HEK293T (cell line): ENCODE measurements around the gene ADAMTS12.

Experiments
- CTCF ChIA-PET: fragments of 350-600 bp; formaldehyde crosslinking; extraction: SDS; loops from one replicate; lab custom pipeline; 2021; ENCODE audit warnings: antibody characterized with exemption, inconsistent platforms; lab: Yijun Ruan, JAX
- POLR2A ChIA-PET: fragments of 350-600 bp; formaldehyde crosslinking; extraction: SDS; loops from one replicate; lab custom pipeline; 2020; ENCODE audit warnings: antibody characterized with exemption, inconsistent platforms; lab: Yijun Ruan, JAX
- DNase-seq: peaks from one replicate; pipeline ENCODE4 v3.0.0; 2012; ENCODE audit warnings: mixed read lengths; ENCODE audit errors: extremely low spot score
- ARNT ChIP-seq: fragments of 450-650 bp; IDR thresholded peaks from 2 replicates; pipeline ENCODE4 v1.6.1; 2017; ENCODE audit warnings: mild to moderate bottlenecking
- BHLHE40 ChIP-seq: fragments of 450-650 bp; IDR thresholded peaks from 2 replicates; pipeline ENCODE4 v1.6.1; 2016; ENCODE audit warnings: mild to moderate bottlenecking, moderate library complexity, borderline replicate concordance
- CTBP1 ChIP-seq: fragments of 450-650 bp; IDR thresholded peaks from 2 replicates; pipeline ENCODE4 v1.6.1; 2016; ENCODE audit warnings: borderline replicate concordance
- ELF4 ChIP-seq: fragments of 450-650 bp; IDR thresholded peaks from 2 replicates; pipeline ENCODE4 v1.6.1; 2017; ENCODE audit warnings: antibody characterized with exemption
- FOXA1 ChIP-seq: fragments of 450-650 bp; IDR thresholded peaks from 2 replicates; pipeline ENCODE4 v1.6.1; 2016; ENCODE audit warnings: mild to moderate bottlenecking
- FOXK2 ChIP-seq: fragments of 450-650 bp; IDR thresholded peaks from 2 replicates; pipeline ENCODE4 v1.6.1; 2016; ENCODE audit warnings: mild to moderate bottlenecking
- FOXM1 ChIP-seq: fragments of 450-650 bp; IDR thresholded peaks from 2 replicates; pipeline ENCODE4 v1.6.1; 2017; ENCODE audit warnings: mild to moderate bottlenecking, borderline replicate concordance
- HDGF ChIP-seq: fragments of 450-650 bp; IDR thresholded peaks from 2 replicates; pipeline ENCODE4 v1.6.1; 2017; ENCODE audit warnings: antibody characterized with exemption, borderline replicate concordance
- L3MBTL2 ChIP-seq: fragments of 450-650 bp; conservative IDR thresholded peaks from 2 replicates; pipeline ENCODE4 v1.6.1; 2016; ENCODE audit warnings: mild to moderate bottlenecking
- LEF1 ChIP-seq: fragments of 450-650 bp; IDR thresholded peaks from 2 replicates; pipeline ENCODE4 v1.6.1; 2017; ENCODE audit warnings: mild to moderate bottlenecking, borderline replicate concordance
- NFRKB ChIP-seq: fragments of 450-650 bp; IDR thresholded peaks from 2 replicates; pipeline ENCODE4 v1.6.1; 2016; ENCODE audit warnings: mild to moderate bottlenecking, moderate library complexity
- PKNOX1 ChIP-seq: fragments of 450-650 bp; IDR thresholded peaks from 2 replicates; pipeline ENCODE4 v1.6.1; 2016
- SP1 ChIP-seq: fragments of 450-650 bp; IDR thresholded peaks from 2 replicates; pipeline ENCODE4 v1.6.1; 2017
- SUZ12 ChIP-seq: fragments of 450-650 bp; IDR thresholded peaks from 2 replicates; pipeline ENCODE4 v1.6.1; 2016; ENCODE audit warnings: mild to moderate bottlenecking
- TARDBP ChIP-seq: fragments of 450-650 bp; IDR thresholded peaks from 2 replicates; pipeline ENCODE4 v1.6.1; 2016
- ZNF384 ChIP-seq: fragments of 450-650 bp; IDR thresholded peaks from 2 replicates; pipeline ENCODE4 v1.6.1; 2016

ADAMTS12 gene

DNA sequence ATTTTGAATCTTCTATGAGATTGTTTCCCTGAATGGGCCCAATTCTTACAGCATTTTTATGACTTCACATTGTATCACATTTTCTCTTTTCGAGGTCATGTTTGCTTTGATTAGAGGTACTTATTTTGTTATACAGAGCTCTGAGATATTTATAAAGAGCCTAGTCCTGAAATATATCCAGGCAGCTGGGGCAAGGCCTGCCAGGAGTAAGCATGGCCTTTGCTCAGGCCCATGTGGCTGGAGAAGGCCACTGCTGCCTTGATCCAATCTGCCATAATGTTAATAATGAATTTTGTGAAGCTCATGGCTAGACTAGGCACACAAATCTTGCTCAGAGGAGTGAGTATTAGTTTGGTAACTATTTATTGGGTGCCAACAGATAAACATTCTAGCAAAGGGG lies 355.0 kb downstream of the ADAMTS12 start:
- TF ChIP-seq SP1 = no peak
- no peak for TF ChIP-seq ELF4
- no peak for TF ChIP-seq L3MBTL2
- TF ChIP-seq PKNOX1 = no peak
- no peak for TF ChIP-seq CTBP1
- no peak for TF ChIP-seq BHLHE40
- TF ChIP-seq SUZ12 = no peak
- TF ChIP-seq FOXA1 = no peak
- TF ChIP-seq FOXM1 = no peak
- TF ChIP-seq NFRKB = no peak
- TF ChIP-seq ARNT = no peak
- TF ChIP-seq LEF1 = no peak
- no peak for TF ChIP-seq HDGF
- TF ChIP-seq ZNF384 = no peak
- TF ChIP-seq FOXK2 = no peak
- CTCF ChIA-PET = interaction anchor here (0.6 kb wide), 1 partner anchor 59 kb away, joined by 5 read pairs; no protein-coding TSS in a partner anchor
- DNase-seq = no peak
- POLR2A ChIA-PET = no interaction called here

DNA sequence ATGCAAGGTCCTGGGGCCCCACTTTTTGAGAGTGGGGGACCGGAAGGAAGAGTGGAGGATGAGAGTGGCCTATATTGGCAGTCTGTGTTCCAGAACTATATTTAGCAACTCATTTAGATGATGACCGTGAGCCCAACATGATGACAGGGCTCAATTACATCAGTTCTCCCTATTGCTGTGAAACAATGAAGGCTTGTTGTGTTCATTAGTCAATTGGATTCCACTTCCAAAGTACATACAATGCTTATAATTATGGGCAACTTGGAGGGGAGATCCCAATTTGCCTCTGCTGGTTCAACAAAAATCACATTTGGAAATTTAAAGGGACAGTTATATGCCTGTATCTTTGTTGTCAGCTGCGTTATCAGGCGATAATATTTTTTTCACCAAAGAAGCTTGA lies 360.0 kb downstream of the ADAMTS12 start:
- TF ChIP-seq ZNF384 (no peak), FOXK2 (no peak), L3MBTL2 (no peak)
- ChIA-PET CTCF (no interaction called here), POLR2A (no interaction called here)
- DNase-seq = no peak

GRCh38 chr5:33531037-33531298 lies 360.8 kb downstream of the ADAMTS12 start:
- ChIA-PET CTCF (no interaction called here), POLR2A (no interaction called here)
- no peak for TF ChIP-seq ZNF384
- DNase-seq = no peak

DNA sequence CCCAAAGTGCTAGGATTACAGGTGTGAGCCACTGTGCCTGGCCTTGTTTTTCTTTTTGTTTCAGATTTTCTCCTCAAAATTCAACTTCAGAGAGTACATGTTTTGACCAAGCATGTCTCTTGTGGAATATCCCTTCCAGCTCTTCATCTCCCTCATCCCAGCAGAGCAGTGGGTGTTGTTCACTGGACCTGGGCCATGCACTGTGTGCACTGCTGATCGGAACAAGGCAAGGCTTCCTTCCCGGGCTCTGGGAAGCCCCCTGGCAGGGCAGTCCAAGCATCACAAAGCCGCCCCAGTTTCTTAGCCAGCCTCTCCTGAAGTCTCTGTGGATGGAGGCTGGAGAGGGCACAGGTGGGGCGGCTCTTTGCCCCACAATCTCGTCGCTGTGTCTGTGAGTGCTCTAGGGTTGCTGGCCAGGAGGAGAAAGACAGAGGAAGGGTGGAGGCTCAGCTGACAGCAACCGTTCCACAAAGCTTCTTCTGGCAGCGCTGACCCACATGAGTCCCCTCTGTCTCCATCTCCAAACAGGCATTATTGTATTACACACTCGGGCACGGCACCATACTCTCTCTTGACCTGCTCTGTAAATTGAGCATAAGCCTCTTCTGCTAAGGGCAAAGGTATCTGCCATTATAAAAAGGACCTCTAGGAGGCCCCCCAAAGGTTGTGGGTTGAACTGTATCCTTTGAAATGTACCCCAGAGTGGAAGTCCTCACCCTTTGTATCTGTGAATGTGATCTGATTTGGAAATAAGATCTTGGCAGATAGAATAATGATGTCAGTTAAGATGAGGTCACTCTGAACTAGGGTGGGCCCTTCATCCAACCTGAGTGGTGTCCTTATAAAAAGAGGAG lies 361.4 kb downstream of the ADAMTS12 start:
- TF ChIP-seq SP1 (no peak), CTBP1 (no peak), NFRKB (no peak), FOXM1 (no peak), FOXA1 (no peak), SUZ12 (no peak), ZNF384 (no peak), BHLHE40 (no peak), ELF4 (no peak), L3MBTL2 (no peak), ARNT (no peak), HDGF (no peak), FOXK2 (no peak), PKNOX1 (no peak)
- DNase-seq = no peak
- ChIA-PET POLR2A (no interaction called here), CTCF (no interaction called here)

DNA sequence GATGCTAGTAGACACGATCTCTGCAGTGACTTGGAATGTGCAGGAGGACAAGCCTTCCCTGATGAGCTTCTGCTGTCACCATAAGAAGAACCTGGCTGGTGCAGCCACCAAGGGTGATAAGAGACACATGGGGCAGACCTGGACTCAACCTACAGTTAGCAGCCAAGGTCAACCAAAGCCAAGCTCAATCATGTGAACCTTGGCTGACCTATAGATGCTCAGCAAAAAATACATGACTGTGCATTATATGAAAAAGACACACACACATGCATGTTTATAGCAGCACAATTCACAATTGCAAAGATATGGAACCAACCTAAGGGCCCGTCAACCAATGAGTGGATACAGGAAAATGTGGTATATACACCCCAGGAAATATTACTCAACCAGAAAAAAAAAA lies 364.1 kb downstream of the ADAMTS12 start:
- TF ChIP-seq ELF4 (no peak), CTBP1 (no peak), L3MBTL2 (no peak), TARDBP (no peak), NFRKB (no peak), SUZ12 (no peak), BHLHE40 (no peak), FOXA1 (no peak)
- DNase-seq = no peak
- ChIA-PET CTCF (no interaction called here), POLR2A (no interaction called here)

DNA sequence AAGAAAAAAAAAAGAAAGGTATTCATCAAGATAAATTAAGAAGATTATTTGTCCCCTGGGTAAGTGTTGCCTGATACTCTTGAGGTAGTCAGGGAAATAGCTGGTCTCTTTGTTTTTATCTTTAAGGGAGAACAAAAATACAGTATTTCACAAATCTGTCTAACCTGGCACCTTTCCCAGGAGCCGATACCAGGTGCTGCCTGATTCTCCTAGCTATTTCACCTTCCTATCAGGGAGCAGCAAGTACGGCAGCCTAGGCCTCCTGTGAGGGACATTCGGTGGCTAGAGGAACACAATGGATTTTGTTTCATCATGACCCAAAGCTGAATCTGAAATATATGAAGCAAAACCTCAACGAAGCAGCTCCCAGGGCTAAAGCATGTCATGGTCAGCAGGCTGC lies 365.0 kb downstream of the ADAMTS12 start:
- DNase-seq = no peak
- ChIA-PET CTCF (interaction anchor here (0.5 kb wide), 1 partner anchor 593 kb away, joined by 4 read pairs; no protein-coding TSS in a partner anchor), POLR2A (no interaction called here)
- TF ChIP-seq ELF4 = no peak

GRCh38 chr5:33524476-33524875 lies 367.3 kb downstream of the ADAMTS12 start:
- ChIA-PET POLR2A (no interaction called here), CTCF (interaction anchor here (0.6 kb wide), 1 partner anchor 1699 kb away, joined by 3 read pairs; no protein-coding TSS in a partner anchor)
- no peak for TF ChIP-seq BHLHE40
- no peak for TF ChIP-seq PKNOX1
- no peak for TF ChIP-seq SP1
- no peak for TF ChIP-seq HDGF
- no peak for TF ChIP-seq FOXK2
- TF ChIP-seq SUZ12 = no peak
- TF ChIP-seq ARNT = no peak
- TF ChIP-seq CTBP1 = no peak
- TF ChIP-seq ELF4 = no peak
- no peak for TF ChIP-seq FOXA1
- TF ChIP-seq NFRKB = no peak
- no peak for TF ChIP-seq ZNF384
- TF ChIP-seq L3MBTL2 = no peak
- no peak for DNase-seq
